Mesodermal cell (in vitro differentiated cells): Measurements from ENCODE around the gene RCAN3.

Experiments used
- H3K27ac ChIP-seq: 2 replicates; pipeline ENCODE4 v1.7.0; 2013; ENCODE audit warnings: mild to moderate bottlenecking, low read depth, low read length, moderate library complexity; ENCODE audit not compliant: severe bottlenecking
- H3K36me3 ChIP-seq: 2 replicates; pipeline ENCODE4 v1.7.1; 2013; ENCODE audit warnings: mild to moderate bottlenecking, low read length, moderate library complexity; ENCODE audit not compliant: control insufficient read depth, insufficient read depth
- H3K4me1 ChIP-seq: one replicate; pipeline ENCODE4 v1.7.1; 2013; ENCODE audit warnings: mild to moderate bottlenecking, low read length; ENCODE audit not compliant: insufficient read depth, control insufficient read depth, poor library complexity, severe bottlenecking
- H3K4me3 ChIP-seq: 2 replicates; pipeline ENCODE4 v1.7.0; 2013; ENCODE audit warnings: low read length, control low read depth, mild to moderate bottlenecking; ENCODE audit not compliant: insufficient read depth, poor library complexity, severe bottlenecking; ENCODE audit errors: extremely low read depth
- H3K9me3 ChIP-seq: 2 replicates; pipeline ENCODE4 v1.7.1; 2013; ENCODE audit warnings: mild to moderate bottlenecking, low read length, moderate library complexity; ENCODE audit not compliant: control insufficient read depth
- WGBS, 2 experiments: methylation state at CpG; one replicate each; pipeline ENCODE4 v1.1.5; 2013; ENCODE audit warnings: missing lambda C conversion rate in 2 of 2; ENCODE audit not compliant: insufficient coverage in 2 of 2; 5-methylcytosine and 5-hydroxymethylcytosine counted together

Gene RCAN3

DNA sequence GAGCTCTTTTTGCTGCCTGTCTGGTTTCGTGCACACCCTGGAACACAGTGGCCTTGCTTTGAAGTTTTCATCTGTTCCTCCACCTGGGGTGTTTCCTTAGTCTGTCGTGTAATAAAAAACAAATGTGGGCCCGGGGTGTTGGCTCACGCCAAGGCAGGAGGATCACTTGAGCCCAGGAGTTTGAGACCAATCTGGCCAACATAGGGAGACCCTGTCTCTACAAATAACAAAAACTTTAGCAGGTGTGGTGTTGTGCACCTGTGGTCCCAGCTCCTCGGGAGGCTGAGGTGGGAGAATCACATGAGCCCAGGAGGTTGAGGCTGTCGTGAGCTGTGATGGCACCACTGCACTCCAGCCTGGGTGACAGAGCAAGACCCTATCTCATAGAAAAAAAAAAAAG lies 57.7 kb downstream of the RCAN3 start:
- WGBS, 2 experiments, result 81 to 90% methylated on average over 6 of the region's 6 CpGs
- Histone ChIP-seq H3K27ac (no peak overlapping the region), H3K9me3 (no peaks in the 10 kb centered on the region)

GRCh38 chr1:24562625-24563024 lies 60.0 kb downstream of the RCAN3 start:
- Histone ChIP-seq H3K27ac (no peak overlapping the region), H3K9me3 (no peaks in the 10 kb centered on the region), H3K4me1 (peaks cover 19% of the 10 kb centered on the region), H3K36me3 (no peaks in the 10 kb centered on the region), H3K4me3 (no peak overlapping the region)

More for the DNA sequence above, 57.7 kb downstream of the RCAN3 start:
- H3K36me3 ChIP-seq, result no peaks in the 10 kb centered on the region
- peaks cover 7% of the 10 kb centered on the region for H3K4me1 ChIP-seq
- no peak overlapping the region for H3K4me3 ChIP-seq

DNA sequence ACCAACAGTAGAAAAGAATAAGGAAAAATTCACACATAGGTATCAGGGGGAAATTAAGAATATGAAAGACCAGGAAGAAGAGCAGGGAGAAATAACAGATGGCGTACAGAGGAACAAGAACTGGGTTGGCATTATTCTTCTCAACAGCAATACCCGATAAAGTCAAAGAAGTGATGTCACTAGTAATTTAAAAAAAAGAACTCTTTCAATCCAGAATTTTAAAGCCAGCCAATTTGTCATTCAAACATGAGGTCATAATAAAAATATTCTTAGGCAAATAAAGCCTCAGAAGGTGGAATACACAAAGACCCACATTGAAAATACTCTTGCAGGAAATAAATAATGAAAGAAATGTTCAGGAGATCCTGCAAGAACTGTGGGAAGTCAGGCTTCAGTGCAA lies 62.1 kb downstream of the RCAN3 start:
- WGBS, 2 experiments, result no CpG with 5 or more reads among the region's 2 CpGs
- Histone ChIP-seq H3K9me3 (no peaks in the 10 kb centered on the region), H3K36me3 (no peaks in the 10 kb centered on the region), H3K27ac (no peak overlapping the region), H3K4me3 (no peak overlapping the region), H3K4me1 (peaks cover 26% of the 10 kb centered on the region)

- Histone ChIP-seq H3K36me3 (no peaks in the 10 kb centered on the region), H3K9me3 (no peaks in the 10 kb centered on the region), H3K4me3 (no peak overlapping the region), H3K27ac (no peak overlapping the region), H3K4me1 (peaks cover 26% of the 10 kb centered on the region)
- WGBS, 2 experiments, result 57 to 83% methylated on average over 1 to 2 of the region's 3 CpGs
Observed at GRCh38 chr1:24566236-24566867, 63.7 kb downstream of the RCAN3 start.

- Histone ChIP-seq H3K36me3 (no peaks in the 10 kb centered on the region), H3K4me1 (peaks cover 26% of the 10 kb centered on the region), H3K4me3 (no peak overlapping the region), H3K27ac (no peak overlapping the region), H3K9me3 (no peaks in the 10 kb centered on the region)
- WGBS, 2 experiments, result 78 to 82% methylated on average over 15 to 16 of the region's 17 CpGs
Observed at GRCh38 chr1:24567792-24568388, 65.3 kb downstream of the RCAN3 start.

DNA sequence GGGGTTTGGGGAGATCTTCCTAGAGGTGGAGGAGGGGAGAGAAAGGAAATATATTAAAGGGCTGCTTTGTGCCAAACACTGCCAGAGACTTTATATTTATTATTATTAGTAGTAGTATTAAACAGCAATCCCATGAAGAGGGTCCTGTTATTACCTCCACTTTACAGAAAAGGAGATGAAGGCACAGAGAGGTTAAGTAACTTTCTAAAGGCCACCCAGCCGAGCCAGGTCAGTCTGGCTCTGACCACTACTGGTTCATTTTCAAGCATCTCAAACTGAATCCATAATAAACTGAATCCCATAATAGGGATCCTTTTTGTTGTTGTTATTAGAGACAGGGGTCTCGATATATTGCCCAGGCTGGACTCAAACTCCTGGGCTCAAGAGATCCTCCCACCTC lies 65.8 kb downstream of the RCAN3 start:
- WGBS, 2 experiments, result no CpG with 5 or more reads among the region's 2 CpGs
- no peak overlapping the region for H3K27ac ChIP-seq
- no peaks in the 10 kb centered on the region for H3K9me3 ChIP-seq
- no peaks in the 10 kb centered on the region for H3K36me3 ChIP-seq
- no peak overlapping the region for H3K4me3 ChIP-seq
- H3K4me1 ChIP-seq, result peaks cover 26% of the 10 kb centered on the region

DNA sequence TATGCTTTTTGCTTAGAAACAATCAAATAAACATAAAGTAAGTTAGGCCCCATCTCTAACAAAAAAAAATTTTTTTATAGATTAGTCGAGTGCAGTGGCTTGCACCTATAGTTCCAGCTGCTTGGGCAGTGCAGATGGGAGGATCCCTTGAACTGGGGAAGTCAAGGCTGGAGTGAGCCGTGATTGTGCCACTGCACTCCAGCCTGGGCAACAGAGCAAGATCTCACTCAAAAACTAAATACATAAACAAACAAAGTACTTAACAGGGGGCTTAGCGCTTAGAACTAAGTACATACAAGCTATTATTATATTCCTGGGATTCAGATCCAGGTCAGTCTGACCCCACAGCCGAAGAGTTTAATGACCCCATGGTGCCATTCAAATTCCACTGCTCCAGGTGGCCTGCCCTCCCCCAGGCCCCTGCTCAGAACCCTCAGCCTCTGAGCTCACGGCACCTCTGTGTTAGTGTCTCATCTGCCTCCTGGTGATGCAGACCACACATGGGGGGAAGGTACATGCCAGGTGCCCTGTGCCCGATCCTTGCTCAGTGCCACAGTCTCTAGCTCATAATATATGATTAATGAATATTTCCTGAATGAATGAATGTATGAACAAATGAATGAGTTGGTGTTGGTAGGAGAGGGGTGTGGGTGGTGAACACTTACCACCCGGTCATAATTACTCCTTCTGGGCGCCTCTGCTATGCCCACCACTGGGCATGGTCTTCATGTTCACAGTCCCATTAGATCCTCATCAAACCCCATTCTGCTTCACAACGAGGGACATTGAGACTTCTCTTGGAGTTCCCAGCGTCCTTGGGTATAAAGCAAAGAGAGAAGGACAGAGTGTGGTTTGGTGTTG lies 67.9 kb downstream of the RCAN3 start:
- Histone ChIP-seq H3K4me1 (peaks cover 26% of the 10 kb centered on the region), H3K9me3 (no peaks in the 10 kb centered on the region), H3K4me3 (no peak overlapping the region), H3K27ac (no peak overlapping the region), H3K36me3 (no peaks in the 10 kb centered on the region)
- WGBS, 2 experiments, result 83 to 93% methylated on average over 2 to 6 of the region's 10 CpGs

GRCh38 chr1:24572301-24572700 lies 69.7 kb downstream of the RCAN3 start:
- H3K27ac ChIP-seq, result no peak overlapping the region
- H3K36me3 ChIP-seq, result no peaks in the 10 kb centered on the region
- 89 to 92% methylated on average over 4 to 8 of the region's 9 CpGs for WGBS, 2 experiments
- H3K4me3 ChIP-seq, result no peak overlapping the region
- H3K9me3 ChIP-seq, result no peaks in the 10 kb centered on the region
- peaks cover 10% of the 10 kb centered on the region for H3K4me1 ChIP-seq

DNA sequence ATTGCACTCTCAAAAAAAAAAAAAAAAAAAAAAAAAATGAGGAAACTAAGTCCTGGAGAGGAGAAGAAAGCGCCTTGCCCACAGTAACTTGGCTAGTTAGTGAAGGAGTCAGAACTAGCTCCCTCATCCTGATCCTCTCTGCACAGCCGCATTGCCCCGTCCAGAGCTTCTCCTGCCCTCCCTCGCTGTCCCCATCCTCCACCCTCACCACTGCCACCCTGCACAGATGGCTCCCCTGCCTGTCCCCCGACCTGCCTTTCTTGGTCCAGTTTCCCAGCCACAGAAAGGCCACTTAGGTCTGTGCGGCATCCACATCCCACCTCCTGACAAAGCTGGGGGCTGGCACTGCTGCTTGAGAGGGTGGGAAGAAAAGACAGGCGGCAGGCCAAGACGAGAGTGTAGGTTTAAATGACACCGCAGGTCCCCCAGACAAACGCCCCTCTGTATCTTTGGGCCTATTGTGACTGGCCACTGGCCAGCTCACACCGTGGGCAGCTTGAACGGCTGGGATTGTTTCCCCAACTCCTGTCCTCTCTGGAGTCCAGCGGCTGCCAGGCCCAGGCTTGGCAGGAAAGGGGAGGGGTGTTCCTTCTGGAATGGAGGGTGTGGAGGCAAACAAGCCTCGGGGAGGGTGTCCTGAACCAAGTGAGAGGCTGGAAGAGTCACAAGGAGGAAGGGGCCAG lies 73.4 kb downstream of the RCAN3 start:
- no peaks in the 10 kb centered on the region for H3K4me1 ChIP-seq
- no peak overlapping the region for H3K4me3 ChIP-seq
- 70 to 78% methylated on average over 9 of the region's 14 CpGs for WGBS, 2 experiments
- no peak overlapping the region for H3K27ac ChIP-seq
- H3K36me3 ChIP-seq, result no peaks in the 10 kb centered on the region
- no peaks in the 10 kb centered on the region for H3K9me3 ChIP-seq

DNA sequence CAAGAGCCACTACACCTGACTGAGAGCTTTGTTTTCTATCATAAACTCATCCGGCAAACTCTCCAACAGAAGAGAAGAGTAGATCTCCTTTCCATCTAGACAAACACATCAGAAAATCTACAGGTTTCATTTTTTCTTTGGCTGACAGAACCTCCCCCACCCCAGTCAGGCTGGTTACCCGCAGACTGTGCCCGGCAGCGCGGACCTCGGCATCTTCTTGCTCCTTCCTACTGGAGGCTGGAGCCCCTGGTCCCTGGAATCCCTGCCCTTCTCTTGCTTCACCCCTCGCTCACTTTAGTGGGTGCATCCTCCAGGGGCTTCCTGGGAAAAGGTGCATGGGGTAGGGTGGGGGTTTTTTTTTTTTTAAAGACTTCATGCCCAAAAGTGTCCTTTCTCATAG lies 76.2 kb downstream of the RCAN3 start:
- H3K4me3 ChIP-seq, result no peak overlapping the region
- WGBS, 2 experiments, result 88 to 92% methylated on average over 1 of the region's 7 CpGs
- H3K9me3 ChIP-seq, result no peaks in the 10 kb centered on the region
- H3K4me1 ChIP-seq, result no peaks in the 10 kb centered on the region
- no peaks in the 10 kb centered on the region for H3K36me3 ChIP-seq
- no peak overlapping the region for H3K27ac ChIP-seq
